GM21786 (cell line): ENCODE data around the gene PNPLA4.

Experiments
- ATAC-seq: cut with Tn5 transposase; IDR thresholded peaks from one replicate; pipeline ENCODE4 v1.9.1; 2021; ENCODE audit not compliant: unreplicated experiment

Gene PNPLA4, protein sequence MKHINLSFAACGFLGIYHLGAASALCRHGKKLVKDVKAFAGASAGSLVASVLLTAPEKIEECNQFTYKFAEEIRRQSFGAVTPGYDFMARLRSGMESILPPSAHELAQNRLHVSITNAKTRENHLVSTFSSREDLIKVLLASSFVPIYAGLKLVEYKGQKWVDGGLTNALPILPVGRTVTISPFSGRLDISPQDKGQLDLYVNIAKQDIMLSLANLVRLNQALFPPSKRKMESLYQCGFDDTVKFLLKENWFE

DNA sequence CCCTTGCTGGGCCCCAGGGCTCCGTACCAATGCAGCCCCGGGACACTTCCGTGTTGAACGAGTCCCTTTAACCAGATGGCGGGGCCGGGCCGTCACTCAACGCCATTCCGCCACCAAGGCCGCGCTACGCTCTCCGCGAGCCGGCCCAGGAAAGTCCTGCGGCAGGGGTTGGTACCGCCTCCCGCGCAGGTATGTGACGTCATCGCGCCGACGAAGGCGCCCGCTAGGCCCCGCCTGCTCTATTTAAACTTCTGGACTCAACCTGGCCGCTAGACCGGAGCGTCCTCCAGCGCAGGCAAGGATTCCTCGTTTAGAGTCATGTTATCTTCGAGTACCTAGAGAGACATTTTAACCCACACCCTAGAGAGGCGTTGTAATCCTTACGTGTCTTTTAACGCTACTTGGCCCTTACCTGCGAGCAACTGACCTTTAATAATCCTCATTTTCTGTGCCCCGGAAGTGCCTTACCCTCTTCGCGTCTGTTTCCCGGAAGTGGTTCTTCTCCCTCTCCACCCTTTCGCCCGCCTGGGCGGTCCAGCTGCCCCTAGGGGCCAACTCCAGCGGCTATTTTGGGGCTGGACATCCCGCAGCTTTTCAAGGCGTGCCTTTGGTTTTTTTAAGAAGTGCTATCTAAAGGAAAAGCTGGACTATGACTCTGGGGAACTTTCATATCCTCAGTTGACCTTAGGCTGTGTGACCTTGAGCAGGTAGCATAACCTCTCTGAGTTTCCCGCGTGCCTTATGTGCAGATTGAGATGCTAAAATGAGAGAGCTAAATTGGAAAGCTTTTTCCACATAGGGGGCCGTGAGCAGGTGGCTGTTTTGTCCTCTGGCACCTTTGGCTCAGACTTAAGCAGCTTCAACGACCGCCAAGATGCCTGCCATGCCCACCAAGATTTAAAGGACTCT, at the start of gene PNPLA4:
Gene PNPLA4 (minus strand): TSS at position 155 of the 909 bp plus-strand sequence. CDS start 1,294 bp downstream, outside the sequence.
- ATAC-seq: peak; percentile 89

DNA sequence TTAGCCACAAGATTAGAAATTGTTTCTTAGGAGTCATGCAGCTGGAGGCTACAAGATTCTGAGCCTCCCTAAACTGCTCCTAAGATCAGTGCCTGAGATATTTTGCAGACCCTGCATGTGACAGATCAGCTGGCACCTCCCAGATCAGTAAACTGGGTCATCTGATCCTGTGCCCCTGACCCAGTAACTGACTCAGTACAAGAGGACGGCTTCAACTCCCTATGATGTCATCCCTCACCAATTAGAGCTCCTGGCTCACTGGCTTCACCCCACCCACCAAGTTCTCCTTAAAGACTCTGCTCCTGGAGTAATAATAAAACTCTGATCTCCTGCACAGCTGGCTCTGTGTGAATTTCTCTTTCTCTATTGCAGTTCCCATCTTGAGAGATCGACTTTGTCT, 45.4 kb upstream of the PNPLA4 start:
- ATAC-seq: no peak

GRCh38 chrX:7970428-7970827, 43.2 kb upstream of the PNPLA4 start:
- ATAC-seq: no peak

- ATAC-seq: no peak
These were observed 38.2 kb upstream of the PNPLA4 start for GRCh38 chrX:7965436-7965835.

DNA sequence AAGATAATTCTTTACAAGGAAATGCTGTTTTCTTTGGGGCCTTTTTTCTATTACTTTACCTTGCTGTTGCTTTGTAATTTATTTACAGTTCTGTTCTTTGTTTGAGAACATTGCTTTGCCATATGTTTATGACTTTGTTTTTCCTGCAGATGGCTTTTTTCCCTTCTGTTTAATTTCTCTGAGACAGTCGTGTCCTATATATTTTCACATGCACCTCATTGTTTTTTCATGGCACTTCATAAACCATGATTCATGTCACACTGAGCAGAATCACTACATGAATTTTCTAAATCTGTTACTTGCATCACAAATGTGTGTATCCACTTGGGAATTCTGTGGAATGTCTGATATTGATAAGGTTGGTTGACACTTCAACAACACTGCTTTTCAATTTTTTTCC, 33.0 kb upstream of the PNPLA4 start:
- ATAC-seq: no peak

DNA sequence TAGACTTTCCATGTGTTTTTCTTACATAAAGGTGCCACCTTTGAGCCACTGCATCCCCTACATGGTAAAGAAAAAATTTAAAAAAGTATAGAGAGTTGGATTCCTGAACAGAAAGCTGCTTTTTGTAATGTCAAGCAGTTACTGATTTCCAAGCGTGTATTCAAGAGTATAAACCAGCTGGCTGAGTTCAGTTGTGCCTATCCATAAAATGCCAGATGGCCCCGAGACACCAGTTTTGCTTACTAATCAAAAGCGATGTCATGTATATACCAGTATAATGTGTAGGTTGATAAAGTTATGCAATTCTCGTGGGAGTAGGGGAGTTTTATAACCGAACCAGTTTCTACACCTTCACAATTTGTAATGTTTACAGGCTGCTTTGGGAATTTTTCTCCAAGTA, 26.2 kb upstream of the PNPLA4 start:
- ATAC-seq: no peak

DNA sequence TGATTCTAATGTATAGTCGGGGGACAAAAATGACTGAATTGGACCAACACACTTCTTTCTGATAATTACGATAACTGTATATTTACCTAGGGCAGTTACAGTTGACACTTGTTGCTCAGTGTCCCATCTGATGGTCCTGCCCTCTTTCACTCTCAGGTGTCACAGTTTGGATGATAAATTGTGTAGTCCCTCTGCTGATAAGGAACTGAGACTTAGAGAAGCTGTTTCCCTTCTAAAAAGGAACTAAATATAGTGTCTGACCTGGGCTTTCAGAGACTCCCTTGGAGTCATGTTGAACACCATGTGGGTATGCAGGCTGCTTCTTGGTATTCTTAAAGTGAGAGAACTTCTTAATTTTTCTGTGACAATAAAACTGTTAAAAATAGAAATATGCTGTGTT, 23.7 kb upstream of the PNPLA4 start:
- peak; percentile 99 for ATAC-seq

- ATAC-seq: no peak
These were observed 21.3 kb upstream of the PNPLA4 start for GRCh38 chrX:7948483-7948882.

- no peak for ATAC-seq
These were observed 19.7 kb upstream of the PNPLA4 start for GRCh38 chrX:7946960-7947359.

DNA sequence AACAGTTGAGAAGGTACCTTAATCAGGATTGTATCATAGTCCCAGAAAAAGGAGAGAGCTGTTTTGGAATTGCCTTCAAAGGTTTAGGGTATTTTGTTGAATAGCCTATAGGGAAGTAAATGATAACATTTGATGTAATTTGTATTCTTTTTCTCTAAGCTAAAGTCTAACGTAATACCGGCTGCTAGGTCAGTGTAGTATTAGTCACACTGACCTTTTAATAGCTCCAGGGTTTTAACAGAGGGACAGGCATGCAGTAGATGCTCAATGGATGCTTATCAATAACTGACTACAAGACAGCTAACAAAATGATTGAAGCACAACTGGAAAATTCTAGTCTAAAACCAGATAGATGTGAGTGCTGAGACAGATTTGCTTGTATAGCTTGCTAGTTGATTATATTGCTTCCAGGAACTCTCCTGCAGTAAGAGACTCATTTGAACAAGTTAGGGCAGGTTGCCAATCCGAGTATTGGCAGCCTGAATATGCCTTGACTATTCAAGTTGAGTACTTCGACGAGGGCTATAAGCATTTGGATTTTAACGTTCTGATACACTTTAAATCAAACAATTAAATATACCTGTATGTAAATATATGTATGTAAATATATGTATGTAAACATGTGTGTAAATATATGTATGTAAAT, 16.5 kb upstream of the PNPLA4 start:
- ATAC-seq: no peak

DNA sequence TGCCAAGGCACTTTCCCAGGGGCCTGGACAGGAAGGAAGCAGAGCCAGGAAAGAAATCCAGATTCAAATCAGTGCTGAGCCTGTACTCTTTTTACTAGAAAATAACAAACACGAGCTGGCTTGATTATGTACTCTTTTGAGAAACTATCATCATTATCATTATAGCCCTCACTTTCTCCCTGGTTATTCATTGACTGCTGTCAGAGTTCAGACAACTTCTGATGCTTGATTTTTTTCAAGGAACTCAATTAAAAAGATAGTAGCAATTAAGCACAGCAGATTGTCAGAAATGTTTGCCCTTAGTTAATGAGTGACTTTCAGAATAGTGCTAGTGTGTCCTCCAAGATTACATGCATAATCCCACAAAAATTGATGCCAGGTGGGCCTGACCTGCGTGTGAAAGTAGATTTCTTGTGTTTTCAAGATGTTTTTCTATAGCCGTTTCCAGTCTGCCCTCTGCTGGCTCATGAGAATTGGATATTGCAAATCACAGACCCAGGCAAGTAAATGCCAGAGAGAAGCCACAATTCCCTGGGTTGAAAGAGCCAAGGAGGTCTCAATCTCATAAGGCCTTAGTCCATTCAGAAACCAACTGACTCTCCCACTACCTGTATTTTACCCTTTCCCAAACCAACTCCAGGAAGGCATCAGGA, 14.3 kb upstream of the PNPLA4 start:
- peak; percentile 64 for ATAC-seq

- no peak for ATAC-seq
These were observed 6.8 kb upstream of the PNPLA4 start for GRCh38 chrX:7934026-7934425.

GRCh38 chrX:7926914-7927258, 327 bp downstream of the PNPLA4 start:
- no peak for ATAC-seq

GRCh38 chrX:7926501-7926900, 712 bp downstream of the PNPLA4 start:
- ATAC-seq: no peak

- ATAC-seq: peak; percentile 35
These were observed 1.2 kb downstream of the PNPLA4 start for GRCh38 chrX:7925867-7926472.

DNA sequence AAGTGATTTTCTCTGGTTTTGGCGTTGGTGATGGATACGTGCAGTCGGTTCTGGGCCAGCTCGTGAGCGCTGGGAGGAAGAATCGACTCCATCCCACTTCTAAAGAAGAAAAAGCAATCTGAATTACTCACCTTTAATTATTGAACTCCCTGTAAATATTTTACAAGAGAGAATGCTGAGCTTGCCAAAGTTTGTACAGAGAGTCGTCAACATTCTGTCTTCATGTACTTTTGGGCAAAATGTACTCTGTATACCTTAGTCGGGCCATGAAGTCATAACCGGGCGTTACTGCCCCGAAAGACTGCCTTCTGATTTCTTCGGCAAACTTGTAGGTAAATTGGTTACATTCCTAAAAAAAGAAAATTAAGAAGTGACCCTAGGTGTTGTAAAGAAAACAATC, 5.5 kb downstream of the PNPLA4 start:
- no peak for ATAC-seq

DNA sequence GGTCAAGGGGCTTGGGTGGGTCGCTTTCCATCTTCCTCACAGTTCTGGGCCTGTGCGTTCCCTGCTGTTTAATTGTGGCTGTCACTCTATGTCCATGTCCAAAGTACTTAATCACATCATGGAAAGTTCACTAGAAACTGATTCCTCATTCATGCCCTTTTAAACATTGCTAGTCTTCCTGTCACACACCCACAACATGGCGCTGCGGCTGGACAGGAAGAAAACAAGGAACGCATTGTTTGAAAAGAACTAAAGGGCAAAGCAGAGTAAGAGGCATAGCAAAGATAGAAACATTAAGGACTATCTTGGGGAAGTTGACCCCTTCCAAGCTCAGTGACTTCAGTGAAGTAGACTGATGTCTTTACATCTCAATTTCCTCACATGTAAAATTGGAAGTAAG, 18.4 kb downstream of the PNPLA4 start:
- ATAC-seq: no peak

DNA sequence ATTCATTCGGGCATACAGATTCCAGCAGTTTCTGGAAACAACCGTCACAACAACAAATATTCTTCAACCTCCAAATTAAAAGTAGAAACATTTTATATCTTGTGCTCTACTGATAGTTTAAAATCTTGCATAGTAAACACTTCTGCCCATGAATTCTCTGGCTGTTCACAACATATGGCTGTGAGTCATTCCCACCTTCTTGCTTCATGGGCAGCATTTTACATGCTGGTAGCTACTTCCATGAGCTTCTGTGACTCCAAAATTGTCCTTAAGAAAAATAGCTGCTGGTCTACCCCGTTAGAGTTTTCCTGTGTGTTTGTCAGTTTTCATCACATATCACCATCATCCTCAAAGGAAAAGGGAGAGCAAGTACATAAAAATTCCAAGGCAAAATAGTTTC, 22.7 kb downstream of the PNPLA4 start:
- no peak for ATAC-seq

- no peak for ATAC-seq
These were observed 35.3 kb downstream of the PNPLA4 start for GRCh38 chrX:7891928-7892327.

- ATAC-seq: no peak
These were observed 37.5 kb downstream of the PNPLA4 start for GRCh38 chrX:7889680-7890079.

GRCh38 chrX:7889135-7889534, 38.1 kb downstream of the PNPLA4 start:
- ATAC-seq: no peak
